HL-60 (cell line): ENCODE data around the gene KANSL1.
"Not testable (repeated sequence)": the region's sequence is repeated elsewhere in the genome, so short reads cannot be mapped to it uniquely, and the experiment has no call there.

ENCODE experiments used
- DNase-seq, 2 experiments: peaks; one replicate each; pipeline ENCODE4 v3.0.0-alpha.2; 2010 to 2020; ENCODE audit warnings: low read depth in 1 of 2, low spot score in 1 of 2
- H3K27ac ChIP-seq: fragments of 250-450 bp; sonication (Bioruptor Pico); replicated peaks from 2 replicates; pipeline ENCODE4 v1.5.1; 2020; ENCODE audit warnings: mild to moderate bottlenecking, moderate library complexity
- H3K27me3 ChIP-seq: fragments of 250-450 bp; sonication (Bioruptor Pico); 2 replicates; pipeline ENCODE4 v1.5.1; 2021; ENCODE audit warnings: mild to moderate bottlenecking, moderate library complexity; ENCODE audit not compliant: insufficient read depth, poor library complexity, severe bottlenecking
- H3K4me3 ChIP-seq: replicated peaks from 2 replicates; pipeline ENCODE4 v1.5.1; 2011; ENCODE audit warnings: mild to moderate bottlenecking, control low read depth, low read length; ENCODE audit not compliant: insufficient read depth
- CTCF ChIP-seq: IDR thresholded peaks from one replicate; pipeline ENCODE4 v1.5.1; 2011; ENCODE audit warnings: low read length, control low read depth, inconsistent platforms; ENCODE audit not compliant: insufficient read depth
- GABPA ChIP-seq: IDR thresholded peaks from 2 replicates; pipeline ENCODE4 v1.6.1; 2012; ENCODE audit warnings: low read depth
- POLR2AphosphoS5 ChIP-seq: IDR thresholded peaks from 2 replicates; pipeline ENCODE4 v1.6.1; 2012; ENCODE audit warnings: low read depth
- REST ChIP-seq: IDR thresholded peaks from 2 replicates; pipeline ENCODE4 v1.6.1; 2012; ENCODE audit warnings: low read depth; ENCODE audit not compliant: insufficient replicate concordance
- SPI1 ChIP-seq: IDR thresholded peaks from 2 replicates; pipeline ENCODE4 v1.6.1; 2012; ENCODE audit warnings: low read depth, mild to moderate bottlenecking, borderline replicate concordance

KANSL1 gene

DNA sequence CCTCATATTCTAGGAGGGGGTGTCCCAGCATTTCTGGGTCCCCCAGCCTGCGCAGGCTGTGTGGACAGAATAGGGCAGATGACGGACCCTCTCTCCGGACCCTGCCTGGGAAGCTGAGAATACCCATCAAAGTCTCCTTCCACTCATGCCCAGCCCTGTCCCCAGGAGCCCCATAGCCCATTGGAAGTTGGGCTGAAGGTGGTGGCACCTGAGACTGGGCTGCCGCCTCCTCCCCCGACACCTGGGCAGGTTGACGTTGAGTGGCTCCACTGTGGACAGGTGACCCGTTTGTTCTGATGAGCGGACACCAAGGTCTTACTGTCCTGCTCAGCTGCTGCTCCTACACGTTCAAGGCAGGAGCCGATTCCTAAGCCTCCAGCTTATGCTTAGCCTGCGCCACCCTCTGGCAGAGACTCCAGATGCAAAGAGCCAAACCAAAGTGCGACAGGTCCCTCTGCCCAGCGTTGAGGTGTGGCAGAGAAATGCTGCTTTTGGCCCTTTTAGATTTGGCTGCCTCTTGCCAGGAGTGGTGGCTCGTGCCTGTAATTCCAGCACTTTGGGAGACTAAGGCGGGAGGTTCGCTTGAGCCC, 182.5 kb downstream of the KANSL1 start:
- Histone ChIP-seq H3K4me3 (no peak overlapping the region), H3K27ac (no peak overlapping the region), H3K27me3 (no peaks in the 10 kb centered on the region)
- no peak for TF ChIP-seq REST
- TF ChIP-seq GABPA: no peak
- TF ChIP-seq SPI1: no peak
- TF ChIP-seq CTCF: no peak
- TF ChIP-seq POLR2AphosphoS5: no peak
- DNase-seq: no peak

DNA sequence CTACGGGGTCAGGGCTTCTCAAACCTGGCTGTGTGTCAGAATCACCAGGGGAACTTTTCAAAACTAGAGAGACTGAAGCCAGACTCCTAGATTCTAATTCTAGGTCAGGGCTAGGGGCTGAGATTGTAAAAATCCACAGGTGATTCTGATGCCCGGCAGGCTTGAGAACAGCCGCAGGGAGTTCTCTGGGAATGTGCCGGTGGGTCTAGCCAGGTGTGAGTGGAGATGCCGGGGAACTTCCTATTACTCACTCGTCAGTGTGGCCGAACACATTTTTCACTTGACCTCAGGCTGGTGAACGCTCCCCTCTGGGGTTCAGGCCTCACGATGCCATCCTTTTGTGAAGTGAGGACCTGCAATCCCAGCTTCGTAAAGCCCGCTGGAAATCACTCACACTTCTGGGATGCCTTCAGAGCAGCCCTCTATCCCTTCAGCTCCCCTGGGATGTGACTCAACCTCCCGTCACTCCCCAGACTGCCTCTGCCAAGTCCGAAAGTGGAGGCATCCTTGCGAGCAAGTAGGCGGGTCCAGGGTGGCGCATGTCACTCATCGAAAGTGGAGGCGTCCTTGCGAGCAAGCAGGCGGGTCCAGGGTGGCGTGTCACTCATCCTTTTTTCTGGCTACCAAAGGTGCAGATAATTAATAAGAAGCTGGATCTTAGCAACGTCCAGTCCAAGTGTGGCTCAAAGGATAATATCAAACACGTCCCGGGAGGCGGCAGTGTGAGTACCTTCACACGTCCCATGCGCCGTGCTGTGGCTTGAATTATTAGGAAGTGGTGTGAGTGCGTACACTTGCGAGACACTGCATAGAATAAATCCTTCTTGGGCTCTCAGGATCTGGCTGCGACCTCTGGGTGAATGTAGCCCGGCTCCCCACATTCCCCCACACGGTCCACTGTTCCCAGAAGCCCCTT, 183.3 kb downstream of the KANSL1 start:
- Histone ChIP-seq H3K27ac (no peak overlapping the region), H3K27me3 (no peaks in the 10 kb centered on the region), H3K4me3 (no peak overlapping the region)
- peak in 1 of 2 experiments; percentile 23 for DNase-seq
- TF ChIP-seq SPI1 (peak; percentile 9; the same call in 1 of the 2 replicates), GABPA (no peak)

DNA sequence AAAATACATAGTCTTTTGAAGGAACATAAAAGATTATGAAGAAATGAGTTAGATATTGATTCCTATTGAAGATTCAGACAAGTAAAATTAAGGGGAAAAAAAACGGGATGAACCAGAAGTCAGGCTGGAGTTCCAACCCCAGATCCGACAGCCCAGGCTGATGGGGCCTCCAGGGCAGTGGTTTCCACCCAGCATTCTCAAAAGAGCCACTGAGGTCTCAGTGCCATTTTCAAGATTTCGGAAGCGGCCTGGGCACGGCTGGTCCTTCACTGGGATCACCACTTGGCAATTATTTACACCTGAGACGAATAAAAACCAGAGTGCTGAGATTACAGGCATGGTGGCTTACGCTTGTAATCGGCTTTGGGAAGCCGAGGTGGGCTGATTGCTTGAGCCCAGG, 184.6 kb downstream of the KANSL1 start:
- Histone ChIP-seq H3K27me3 (no peaks in the 10 kb centered on the region), H3K4me3 (no peak overlapping the region), H3K27ac (no peak overlapping the region)
- TF ChIP-seq SPI1 (no peak), GABPA (no peak), POLR2AphosphoS5 (no peak), REST (no peak), CTCF (no peak)
- DNase-seq: no peak

DNA sequence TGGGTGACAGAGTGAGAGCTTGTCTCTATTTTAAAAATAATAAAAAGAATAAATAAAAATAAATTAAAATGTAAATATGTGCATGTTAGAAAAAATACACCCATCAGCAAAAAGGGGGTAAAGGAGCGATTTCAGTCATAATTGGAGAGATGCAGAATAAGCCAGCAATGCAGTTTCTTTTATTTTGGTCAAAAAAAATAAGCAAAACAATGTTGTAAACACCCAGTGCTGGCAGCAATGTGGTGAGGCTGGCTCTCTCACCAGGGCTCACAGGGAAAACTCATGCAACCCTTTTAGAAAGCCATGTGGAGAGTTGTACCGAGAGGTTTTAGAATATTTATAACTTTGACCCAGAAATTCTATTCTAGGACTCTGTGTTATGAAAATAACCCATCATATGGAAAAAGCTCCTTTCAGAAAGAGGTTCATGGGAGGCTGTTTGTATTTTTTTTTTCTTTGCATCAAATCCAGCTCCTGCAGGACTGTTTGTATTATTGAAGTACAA, 185.7 kb downstream of the KANSL1 start:
- TF ChIP-seq GABPA (no peak), CTCF (no peak), REST (no peak), SPI1 (no peak), POLR2AphosphoS5 (no peak)
- H3K4me3 ChIP-seq: no peak overlapping the region
- no peaks in the 10 kb centered on the region for H3K27me3 ChIP-seq
- H3K27ac ChIP-seq: no peak overlapping the region
- DNase-seq: no peak

- not testable (repeated sequence) for H3K27me3 ChIP-seq, DNase-seq, H3K27ac ChIP-seq, H3K4me3 ChIP-seq
Observed at GRCh38 chr17:46006082-46006481, 187.1 kb downstream of the KANSL1 start.
